SK-N-SH treated with all-trans-retinoic acid at 6 μM for 48 hours (cell line): ENCODE measurements around the gene NDC80.

Experiments
- ATAC-seq: fragments of 200-7000 bp; cut with Tn5 transposase; 3 replicates; pipeline ENCODE4 v1.9.1; 2020; ENCODE audit warnings: mild to moderate bottlenecking, moderate library complexity
- BACH2 ChIP-seq: fragments of 250-450 bp; sonication (Bioruptor Pico); IDR thresholded peaks from 2 replicates; pipeline ENCODE4 v1.9.0; 2021; ENCODE audit warnings: mild to moderate bottlenecking, borderline replicate concordance
- ESRRG ChIP-seq: fragments of 250-450 bp; sonication (Bioruptor Pico); IDR thresholded peaks from 2 replicates; pipeline ENCODE4 v1.6.1; 2021; ENCODE audit warnings: mild to moderate bottlenecking
- GLIS3 ChIP-seq: fragments of 250-450 bp; sonication (Bioruptor Pico); IDR thresholded peaks from 2 replicates; pipeline ENCODE4 v1.5.0; 2020; ENCODE audit warnings: mild to moderate bottlenecking, moderate library complexity
- OSR1 ChIP-seq: fragments of 250-450 bp; sonication (Bioruptor Pico); IDR thresholded peaks from 2 replicates; pipeline ENCODE4 v1.8.0; 2022; ENCODE audit warnings: moderate library complexity, mild to moderate bottlenecking, inconsistent platforms
- RARB ChIP-seq: fragments of 250-450 bp; sonication (Bioruptor Pico); IDR thresholded peaks from 2 replicates; pipeline ENCODE4 v1.8.0; 2021; ENCODE audit warnings: mild to moderate bottlenecking, moderate library complexity
- SNAI2 ChIP-seq: fragments of 250-450 bp; sonication (Bioruptor Pico); IDR thresholded peaks from 2 replicates; pipeline ENCODE4 v1.5.0; 2020; ENCODE audit warnings: mild to moderate bottlenecking, moderate library complexity
- TCF4 ChIP-seq: fragments of 250-450 bp; sonication (Bioruptor Pico); IDR thresholded peaks from 2 replicates; pipeline ENCODE4 v1.8.0; 2021; ENCODE audit warnings: mild to moderate bottlenecking, moderate library complexity, borderline replicate concordance
- TOX ChIP-seq: fragments of 250-450 bp; sonication (Bioruptor Pico); IDR thresholded peaks from 2 replicates; pipeline ENCODE4 v1.8.0; 2021; ENCODE audit warnings: mild to moderate bottlenecking, moderate library complexity, borderline replicate concordance
- ZFP3 ChIP-seq: fragments of 250-450 bp; sonication (Bioruptor Pico); IDR thresholded peaks from 2 replicates; pipeline ENCODE4 v1.5.0; 2020; ENCODE audit warnings: mild to moderate bottlenecking, moderate library complexity
- ZFP30 ChIP-seq: fragments of 450-650 bp; formaldehyde crosslinking; IDR thresholded peaks from 2 replicates; pipeline ENCODE4 v1.5.0; 2022; ENCODE audit warnings: mild to moderate bottlenecking, moderate library complexity
- ZNF565 ChIP-seq: fragments of 450-650 bp; formaldehyde crosslinking; conservative IDR thresholded peaks from 2 replicates; pipeline ENCODE4 v1.5.0; 2020; ENCODE audit warnings: low read depth, mild to moderate bottlenecking, moderate library complexity
- ZNF8 ChIP-seq: fragments of 450-650 bp; formaldehyde crosslinking; IDR thresholded peaks from 2 replicates; pipeline ENCODE4 v1.5.0; 2020; ENCODE audit warnings: mild to moderate bottlenecking, moderate library complexity
- TF ChIP-seq, protein P1 (sequence below): fragments of 250-450 bp; sonication (Bioruptor Pico); IDR thresholded peaks from 2 replicates; pipeline ENCODE4 v1.5.0; 2020; ENCODE audit warnings: mild to moderate bottlenecking, moderate library complexity
- TF ChIP-seq, protein P2 (sequence below): fragments of 250-450 bp; sonication (Bioruptor Pico); IDR thresholded peaks from 2 replicates; pipeline ENCODE4 v1.8.0; 2020; ENCODE audit warnings: mild to moderate bottlenecking, moderate library complexity, borderline replicate concordance
- TF ChIP-seq, protein P3 (sequence below): fragments of 250-450 bp; sonication (Bioruptor Pico); IDR thresholded peaks from 2 replicates; pipeline ENCODE4 v1.8.0; 2021; ENCODE audit warnings: low read depth, mild to moderate bottlenecking, moderate library complexity, borderline replicate concordance
- TF ChIP-seq, protein P4 (sequence below): fragments of 250-450 bp; sonication (Bioruptor Pico); IDR thresholded peaks from 2 replicates; pipeline ENCODE4 v1.5.1; 2021; ENCODE audit warnings: mild to moderate bottlenecking, moderate library complexity

Gene NDC80

DNA sequence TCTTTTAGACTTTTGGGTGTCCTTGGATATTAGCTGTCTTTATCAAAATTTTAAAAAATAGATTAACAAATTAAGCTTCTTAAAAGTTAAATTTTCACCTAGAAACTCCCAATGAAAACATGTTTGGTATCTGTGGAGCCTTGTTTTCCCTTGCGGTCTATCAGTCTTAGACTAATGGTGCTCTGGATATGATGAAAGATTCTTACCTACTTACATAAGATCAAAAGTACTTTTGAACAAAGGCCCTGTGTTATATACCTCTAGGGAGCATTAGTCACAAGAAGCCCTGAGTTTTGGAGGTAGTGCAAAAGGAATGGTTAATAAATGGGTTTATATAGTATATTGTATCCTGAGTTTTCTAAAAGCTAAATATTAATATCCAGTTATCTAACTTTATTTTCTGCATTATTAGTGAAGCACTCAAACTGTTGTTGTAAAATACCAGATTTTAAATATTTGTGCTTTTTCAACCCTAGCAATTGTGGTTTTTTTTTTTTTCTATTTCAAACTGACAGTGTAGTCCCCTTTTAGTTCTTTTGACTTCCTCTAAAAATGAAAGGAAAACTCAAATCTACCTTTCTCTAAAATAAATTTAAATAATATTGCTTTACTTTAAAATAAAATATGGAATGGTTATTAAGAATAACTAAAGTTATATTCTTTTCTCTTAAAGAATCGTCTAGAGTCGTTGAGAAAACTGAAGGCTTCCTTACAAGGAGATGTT is 18.1 kb downstream of the NDC80 start:
- no peak for ATAC-seq
- TF ChIP-seq TOX (CRISPR knock-in tag), result no peak
- TF ChIP-seq, protein P1, sequence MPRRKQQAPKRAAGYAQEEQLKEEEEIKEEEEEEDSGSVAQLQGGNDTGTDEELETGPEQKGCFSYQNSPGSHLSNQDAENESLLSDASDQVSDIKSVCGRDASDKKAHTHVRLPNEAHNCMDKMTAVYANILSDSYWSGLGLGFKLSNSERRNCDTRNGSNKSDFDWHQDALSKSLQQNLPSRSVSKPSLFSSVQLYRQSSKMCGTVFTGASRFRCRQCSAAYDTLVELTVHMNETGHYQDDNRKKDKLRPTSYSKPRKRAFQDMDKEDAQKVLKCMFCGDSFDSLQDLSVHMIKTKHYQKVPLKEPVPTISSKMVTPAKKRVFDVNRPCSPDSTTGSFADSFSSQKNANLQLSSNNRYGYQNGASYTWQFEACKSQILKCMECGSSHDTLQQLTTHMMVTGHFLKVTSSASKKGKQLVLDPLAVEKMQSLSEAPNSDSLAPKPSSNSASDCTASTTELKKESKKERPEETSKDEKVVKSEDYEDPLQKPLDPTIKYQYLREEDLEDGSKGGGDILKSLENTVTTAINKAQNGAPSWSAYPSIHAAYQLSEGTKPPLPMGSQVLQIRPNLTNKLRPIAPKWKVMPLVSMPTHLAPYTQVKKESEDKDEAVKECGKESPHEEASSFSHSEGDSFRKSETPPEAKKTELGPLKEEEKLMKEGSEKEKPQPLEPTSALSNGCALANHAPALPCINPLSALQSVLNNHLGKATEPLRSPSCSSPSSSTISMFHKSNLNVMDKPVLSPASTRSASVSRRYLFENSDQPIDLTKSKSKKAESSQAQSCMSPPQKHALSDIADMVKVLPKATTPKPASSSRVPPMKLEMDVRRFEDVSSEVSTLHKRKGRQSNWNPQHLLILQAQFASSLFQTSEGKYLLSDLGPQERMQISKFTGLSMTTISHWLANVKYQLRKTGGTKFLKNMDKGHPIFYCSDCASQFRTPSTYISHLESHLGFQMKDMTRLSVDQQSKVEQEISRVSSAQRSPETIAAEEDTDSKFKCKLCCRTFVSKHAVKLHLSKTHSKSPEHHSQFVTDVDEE (CRISPR knock-in tag), result no peak
- TF ChIP-seq SNAI2 (CRISPR knock-in tag), result no peak
- no peak for TF ChIP-seq OSR1 (CRISPR knock-in tag)
- TF ChIP-seq, protein P2, sequence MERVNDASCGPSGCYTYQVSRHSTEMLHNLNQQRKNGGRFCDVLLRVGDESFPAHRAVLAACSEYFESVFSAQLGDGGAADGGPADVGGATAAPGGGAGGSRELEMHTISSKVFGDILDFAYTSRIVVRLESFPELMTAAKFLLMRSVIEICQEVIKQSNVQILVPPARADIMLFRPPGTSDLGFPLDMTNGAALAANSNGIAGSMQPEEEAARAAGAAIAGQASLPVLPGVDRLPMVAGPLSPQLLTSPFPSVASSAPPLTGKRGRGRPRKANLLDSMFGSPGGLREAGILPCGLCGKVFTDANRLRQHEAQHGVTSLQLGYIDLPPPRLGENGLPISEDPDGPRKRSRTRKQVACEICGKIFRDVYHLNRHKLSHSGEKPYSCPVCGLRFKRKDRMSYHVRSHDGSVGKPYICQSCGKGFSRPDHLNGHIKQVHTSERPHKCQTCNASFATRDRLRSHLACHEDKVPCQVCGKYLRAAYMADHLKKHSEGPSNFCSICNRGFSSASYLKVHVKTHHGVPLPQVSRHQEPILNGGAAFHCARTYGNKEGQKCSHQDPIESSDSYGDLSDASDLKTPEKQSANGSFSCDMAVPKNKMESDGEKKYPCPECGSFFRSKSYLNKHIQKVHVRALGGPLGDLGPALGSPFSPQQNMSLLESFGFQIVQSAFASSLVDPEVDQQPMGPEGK (CRISPR knock-in tag), result no peak

DNA sequence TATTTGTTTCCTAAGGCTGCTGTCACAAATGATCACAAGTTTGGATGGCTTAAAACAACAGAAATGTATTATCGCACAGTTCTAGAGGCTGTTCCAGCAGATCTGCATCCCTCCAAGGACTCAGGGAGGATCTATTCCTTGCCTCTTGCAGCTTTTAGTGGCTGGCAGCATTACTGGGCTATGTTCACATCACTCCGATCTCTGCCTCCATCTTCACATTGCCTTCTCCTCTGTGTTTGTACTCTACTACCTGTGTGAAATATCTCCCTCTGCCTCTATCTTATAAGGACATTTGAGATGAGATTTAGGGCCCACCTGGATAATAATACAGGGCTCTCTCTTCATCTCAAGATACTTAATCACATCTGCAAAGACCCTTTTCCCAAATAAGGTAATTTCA is 18.9 kb downstream of the NDC80 start:
- no peak for ATAC-seq
- TF ChIP-seq, protein P3, sequence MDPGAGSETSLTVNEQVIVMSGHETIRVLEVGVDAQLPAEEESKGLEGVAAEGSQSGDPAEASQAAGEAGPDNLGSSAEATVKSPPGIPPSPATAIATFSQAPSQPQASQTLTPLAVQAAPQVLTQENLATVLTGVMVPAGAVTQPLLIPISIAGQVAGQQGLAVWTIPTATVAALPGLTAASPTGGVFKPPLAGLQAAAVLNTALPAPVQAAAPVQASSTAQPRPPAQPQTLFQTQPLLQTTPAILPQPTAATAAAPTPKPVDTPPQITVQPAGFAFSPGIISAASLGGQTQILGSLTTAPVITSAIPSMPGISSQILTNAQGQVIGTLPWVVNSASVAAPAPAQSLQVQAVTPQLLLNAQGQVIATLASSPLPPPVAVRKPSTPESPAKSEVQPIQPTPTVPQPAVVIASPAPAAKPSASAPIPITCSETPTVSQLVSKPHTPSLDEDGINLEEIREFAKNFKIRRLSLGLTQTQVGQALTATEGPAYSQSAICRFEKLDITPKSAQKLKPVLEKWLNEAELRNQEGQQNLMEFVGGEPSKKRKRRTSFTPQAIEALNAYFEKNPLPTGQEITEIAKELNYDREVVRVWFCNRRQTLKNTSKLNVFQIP (CRISPR knock-in tag), result no peak
- TF ChIP-seq ZFP30, result no peak
- no peak for TF ChIP-seq OSR1 (CRISPR knock-in tag)
- TF ChIP-seq ZNF565 (CRISPR knock-in tag), result no peak
- no peak for TF ChIP-seq GLIS3 (CRISPR knock-in tag)
- TF ChIP-seq, protein P4, sequence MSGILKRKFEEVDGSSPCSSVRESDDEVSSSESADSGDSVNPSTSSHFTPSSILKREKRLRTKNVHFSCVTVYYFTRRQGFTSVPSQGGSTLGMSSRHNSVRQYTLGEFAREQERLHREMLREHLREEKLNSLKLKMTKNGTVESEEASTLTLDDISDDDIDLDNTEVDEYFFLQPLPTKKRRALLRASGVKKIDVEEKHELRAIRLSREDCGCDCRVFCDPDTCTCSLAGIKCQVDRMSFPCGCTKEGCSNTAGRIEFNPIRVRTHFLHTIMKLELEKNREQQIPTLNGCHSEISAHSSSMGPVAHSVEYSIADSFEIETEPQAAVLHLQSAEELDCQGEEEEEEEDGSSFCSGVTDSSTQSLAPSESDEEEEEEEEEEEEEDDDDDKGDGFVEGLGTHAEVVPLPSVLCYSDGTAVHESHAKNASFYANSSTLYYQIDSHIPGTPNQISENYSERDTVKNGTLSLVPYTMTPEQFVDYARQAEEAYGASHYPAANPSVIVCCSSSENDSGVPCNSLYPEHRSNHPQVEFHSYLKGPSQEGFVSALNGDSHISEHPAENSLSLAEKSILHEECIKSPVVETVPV, result no peak
- no peak for TF ChIP-seq TOX (CRISPR knock-in tag)
- no peak for TF ChIP-seq ZNF8 (CRISPR knock-in tag)
- TF ChIP-seq, protein P1 (CRISPR knock-in tag), result no peak
- no peak for TF ChIP-seq ZFP3

DNA sequence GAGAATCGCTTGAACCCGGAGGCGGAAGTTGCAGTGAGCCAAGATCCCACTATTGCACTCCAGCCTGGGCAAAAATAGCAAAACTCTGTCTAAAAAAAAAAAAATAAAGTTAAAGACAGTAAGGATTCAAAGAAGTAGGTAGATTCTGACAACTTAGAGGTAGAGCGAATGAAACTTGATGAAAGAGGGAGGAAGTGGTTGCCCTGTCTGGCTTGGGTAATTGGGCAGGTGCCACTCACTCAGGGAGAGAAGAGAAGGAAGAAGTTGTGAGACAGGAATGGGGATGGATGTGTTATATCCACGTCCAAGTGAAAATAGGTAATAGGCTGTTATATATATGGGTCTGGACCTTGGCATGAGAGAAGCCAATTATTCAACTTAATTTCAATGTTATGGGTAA is 26.3 kb downstream of the NDC80 start:
- TF ChIP-seq GLIS3 (CRISPR knock-in tag), result no peak
- TF ChIP-seq, protein P2 (CRISPR knock-in tag), result no peak
- no peak for TF ChIP-seq ZNF565 (CRISPR knock-in tag)
- TF ChIP-seq ZFP3, result no peak
- no peak for TF ChIP-seq SNAI2 (CRISPR knock-in tag)
- TF ChIP-seq ZFP30, result no peak
- TF ChIP-seq BACH2 (CRISPR knock-in tag), result no peak
- TF ChIP-seq ESRRG (CRISPR knock-in tag), result no peak
- TF ChIP-seq RARB (CRISPR knock-in tag), result no peak
- TF ChIP-seq TCF4, result no peak
- TF ChIP-seq, protein P3 (CRISPR knock-in tag), result no peak
- TF ChIP-seq, protein P4, result no peak
- ATAC-seq, result no peak
